HG03108 (cell line): ENCODE measurements around the gene RNF144A.
"Not testable (repeated sequence)": the region's sequence is repeated elsewhere in the genome, so short reads cannot be mapped to it uniquely, and the experiment has no call there.

Experiments
- ATAC-seq: cut with Tn5 transposase; IDR thresholded peaks from one replicate; pipeline ENCODE4 v1.9.1; 2021; ENCODE audit warnings: moderate library complexity; ENCODE audit not compliant: unreplicated experiment

The RNF144A gene

GRCh38 chr2:6917071-6917760 lies at the start of gene RNF144A:
TSS of gene RNF144A (plus strand) at chr2:6917412. CDS start at chr2:6996927, 79,515 bp downstream.
- ATAC-seq: peak; percentile 82

GRCh38 chr2:6872394-6872793 lies 44.8 kb upstream of the RNF144A start:
- peak; percentile 62 for ATAC-seq

GRCh38 chr2:6874032-6874431 lies 43.2 kb upstream of the RNF144A start:
- ATAC-seq: no peak

GRCh38 chr2:6876309-6876708 lies 40.9 kb upstream of the RNF144A start:
- ATAC-seq: no peak

GRCh38 chr2:6877402-6878304 lies 39.6 kb upstream of the RNF144A start, which contains the start of gene RSAD2:
TSS of gene RSAD2 (plus strand) at chr2:6877777. CDS start at chr2:6877801, 24 bp downstream.
- ATAC-seq: peak; percentile 68

GRCh38 chr2:6878549-6878948 lies 38.7 kb upstream of the RNF144A start:
- ATAC-seq: no peak

- ATAC-seq: no peak
Observed at GRCh38 chr2:6879011-6879410, 38.2 kb upstream of the RNF144A start.

- ATAC-seq: no peak
Observed at GRCh38 chr2:6880200-6880733, 36.9 kb upstream of the RNF144A start.

- ATAC-seq: no peak
Observed at GRCh38 chr2:6881046-6881445, 36.2 kb upstream of the RNF144A start.

GRCh38 chr2:6881516-6881915 lies 35.7 kb upstream of the RNF144A start:
- ATAC-seq: no peak

GRCh38 chr2:6883448-6884122 lies 33.6 kb upstream of the RNF144A start:
- ATAC-seq: no peak

- ATAC-seq: no peak
Observed at GRCh38 chr2:6885551-6885950, 31.7 kb upstream of the RNF144A start.

GRCh38 chr2:6885968-6886367 lies 31.2 kb upstream of the RNF144A start:
- no peak for ATAC-seq

GRCh38 chr2:6887751-6888192 lies 29.4 kb upstream of the RNF144A start:
- ATAC-seq: no peak

GRCh38 chr2:6888724-6889123 lies 28.5 kb upstream of the RNF144A start:
- ATAC-seq: no peak

GRCh38 chr2:6893876-6894482 lies 23.2 kb upstream of the RNF144A start:
- no peak for ATAC-seq

GRCh38 chr2:6896930-6897759 lies 20.1 kb upstream of the RNF144A start:
- ATAC-seq: no peak

GRCh38 chr2:6902581-6902980 lies 14.6 kb upstream of the RNF144A start:
- not testable (repeated sequence) for ATAC-seq

- no peak for ATAC-seq
Observed at GRCh38 chr2:6905668-6906067, 11.5 kb upstream of the RNF144A start.
